PC-9 (cell line): Measurements from ENCODE around the gene CDH13. TPM values are rescaled to one million over a fixed set of nuclear protein-coding genes. Genes with fewer than 3 reads are reported as not detected.

ENCODE experiments used
- BruUV-seq: library from RNA; stranded (reverse); fragments of 400-500 nt; replicated peaks from 2 replicates; lab custom pipeline; 2021; lab: Mats Ljungman, UMichigan
- CTCF ChIA-PET: fragments of 300-600 bp; sonication (Branson Sonifier 250); formaldehyde crosslinking; loops from one replicate; lab custom pipeline; 2022; ENCODE audit warnings: antibody characterized with exemption; lab: Charles Lee
- POLR2A ChIA-PET: fragments of 300-600 bp; sonication (Branson Sonifier 250); formaldehyde crosslinking; loops from one replicate; lab custom pipeline; 2022; ENCODE audit warnings: antibody characterized with exemption; ENCODE audit not compliant: unreplicated experiment; lab: Charles Lee
- DNase-seq, 2 experiments: peaks; one replicate each; pipeline versions ENCODE4 v3.0.0 to v3.0.0-alpha.2; 2015 to 2022; ENCODE audit warnings: mixed read lengths in 1 of 2
- H2AFZ ChIP-seq: fragments of 200-600 bp; sonication (generic); 2 replicates; pipeline ENCODE4 v1.8.1; 2017; ENCODE audit warnings: antibody characterized with exemption
- H3F3A ChIP-seq: fragments of 200-600 bp; sonication (generic); 2 replicates; pipeline ENCODE4 v1.8.1; 2017; ENCODE audit warnings: antibody characterized with exemption, mild to moderate bottlenecking, low read depth; ENCODE audit not compliant: insufficient read depth
- H3K27ac ChIP-seq: fragments of 200-600 bp; sonication (generic); 2 replicates; pipeline ENCODE4 v1.6.1; 2016; ENCODE audit warnings: mixed run types
- H3K27me3 ChIP-seq: fragments of 200-600 bp; sonication (generic); 2 replicates; pipeline ENCODE4 v1.6.1; 2016; ENCODE audit warnings: low read depth, mixed run types; ENCODE audit not compliant: insufficient read depth
- H3K36me3 ChIP-seq: fragments of 200-600 bp; sonication (generic); 2 replicates; pipeline ENCODE4 v1.6.1; 2016; ENCODE audit warnings: low read depth, mixed run types
- H3K4me1 ChIP-seq: fragments of 200-600 bp; sonication (generic); replicated peaks from 2 replicates; pipeline ENCODE4 v1.6.1; 2016; ENCODE audit warnings: mixed run types; ENCODE audit not compliant: insufficient read depth
- H3K4me2 ChIP-seq: fragments of 200-600 bp; sonication (generic); 2 replicates; pipeline ENCODE4 v1.6.1; 2017; ENCODE audit warnings: mixed run types
- H3K4me3 ChIP-seq: fragments of 200-600 bp; sonication (generic); 2 replicates; pipeline ENCODE4 v1.6.1; 2016; ENCODE audit warnings: mixed run types
- H3K79me2 ChIP-seq: fragments of 200-600 bp; sonication (generic); 2 replicates; pipeline ENCODE4 v1.6.1; 2017; ENCODE audit warnings: low read depth, mixed run types
- H3K9me2 ChIP-seq: fragments of 200-600 bp; sonication (generic); 2 replicates; pipeline ENCODE4 v1.8.1; 2017; ENCODE audit warnings: mild to moderate bottlenecking; ENCODE audit not compliant: insufficient read depth
- H3K9me3 ChIP-seq: fragments of 200-600 bp; sonication (generic); 2 replicates; pipeline ENCODE4 v1.8.1; 2016; ENCODE audit warnings: low read depth; ENCODE audit not compliant: insufficient read depth
- H4K20me1 ChIP-seq: fragments of 200-600 bp; sonication (generic); 2 replicates; pipeline ENCODE4 v1.8.1; 2017; ENCODE audit not compliant: insufficient read depth
- CTCF ChIP-seq: fragments of 200-600 bp; sonication (generic); conservative IDR thresholded peaks from 2 replicates; pipeline ENCODE4 v1.6.1; 2017; ENCODE audit warnings: mixed run types, antibody characterized with exemption, mild to moderate bottlenecking, moderate library complexity
- EZH2 ChIP-seq: fragments of 200-600 bp; sonication (generic); IDR thresholded peaks from 2 replicates; pipeline ENCODE4 v1.8.0; 2017; ENCODE audit warnings: antibody characterized with exemption, low read depth
- intact Hi-C: fragments of 100-400 bp; cut with micrococcal nuclease; formaldehyde crosslinking; loops from one replicate; pipeline ENCODE4 v1.10.0; 2022; ENCODE audit not compliant: unreplicated experiment
- total RNA-seq: library from RNA; stranded (reverse); gene quantifications from 2 replicates; pipeline ENCODE4 v1.2.3, GENCODE V29; 2021

CDH13 gene
- total RNA-seq, 1 experiment from 2014 or later = 0.24 TPM

- Histone ChIP-seq H3K4me1 (no peaks in the 10 kb centered on the region), H3K36me3 (no peaks in the 10 kb centered on the region), H4K20me1 (no peaks in the 10 kb centered on the region), H3F3A (no peaks in the 10 kb centered on the region), H3K9me3 (no peaks in the 10 kb centered on the region; the same call in 1 of the 2 replicates), H3K4me2 (no peak overlapping the region), H3K27ac (no peak overlapping the region), H2AFZ (no peak overlapping the region), H3K79me2 (no peaks in the 10 kb centered on the region), H3K27me3 (peaks cover 33% of the 10 kb centered on the region), H3K4me3 (no peak overlapping the region), H3K9me2 (no peaks in the 10 kb centered on the region)
- DNase-seq = no peak
- no peak for TF ChIP-seq CTCF
- TF ChIP-seq EZH2 = no peak
- ChIA-PET CTCF (no interaction called here), POLR2A (no interaction called here)
- no TSS peak for BruUV-seq
- intact Hi-C loops = no loop called here
These were observed 952.7 kb downstream of the CDH13 start for GRCh38 chr16:83579436-83579835.

DNA sequence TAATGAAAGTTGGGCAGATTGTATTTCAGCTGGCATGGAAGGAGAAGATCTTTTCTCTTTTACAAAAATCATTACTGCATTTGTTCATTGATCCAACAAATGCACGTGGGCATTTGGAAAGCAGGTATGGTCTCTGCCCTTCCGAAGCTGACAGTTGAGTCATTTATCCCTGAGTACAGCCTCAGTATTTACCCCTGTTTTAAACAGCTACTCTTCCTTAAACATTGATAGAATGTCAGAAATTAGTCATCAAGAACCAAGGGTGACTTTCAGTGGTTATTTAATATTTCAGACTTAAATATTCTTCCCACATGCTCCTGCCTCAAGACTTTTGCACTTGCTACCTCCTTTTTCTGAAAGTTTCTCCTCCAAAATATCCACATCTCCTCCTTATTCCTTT, 954.3 kb downstream of the CDH13 start:
- POLR2A ChIA-PET = no interaction called here
- intact Hi-C loops = no loop called here
- Histone ChIP-seq H3F3A (no peaks in the 10 kb centered on the region), H3K79me2 (no peaks in the 10 kb centered on the region), H3K9me2 (no peaks in the 10 kb centered on the region), H3K36me3 (no peaks in the 10 kb centered on the region), H3K4me2 (no peak overlapping the region), H2AFZ (no peak overlapping the region), H3K4me3 (no peak overlapping the region), H4K20me1 (no peaks in the 10 kb centered on the region), H3K4me1 (no peaks in the 10 kb centered on the region), H3K27ac (no peak overlapping the region), H3K9me3 (no peaks in the 10 kb centered on the region), H3K27me3 (peaks cover 38% of the 10 kb centered on the region)
- DNase-seq = no peak
- CTCF ChIA-PET = interaction anchor here (0.7 kb wide), 1 partner anchor 63 kb away, joined by 3 read pairs; no protein-coding TSS in a partner anchor
- no peak for TF ChIP-seq CTCF
- no peak for TF ChIP-seq EZH2
- no TSS peak for BruUV-seq

- POLR2A ChIA-PET = no interaction called here
- Histone ChIP-seq H3K79me2 (no peaks in the 10 kb centered on the region), H3K4me2 (no peak overlapping the region), H2AFZ (no peak overlapping the region), H3K36me3 (no peaks in the 10 kb centered on the region), H3K9me2 (no peaks in the 10 kb centered on the region), H3F3A (no peaks in the 10 kb centered on the region), H4K20me1 (no peaks in the 10 kb centered on the region), H3K27me3 (peaks cover 48% of the 10 kb centered on the region), H3K9me3 (no peaks in the 10 kb centered on the region), H3K4me3 (no peak overlapping the region), H3K27ac (no peak overlapping the region), H3K4me1 (no peaks in the 10 kb centered on the region)
- DNase-seq = no peak
- CTCF ChIA-PET = no interaction called here
- TF ChIP-seq CTCF (no peak), EZH2 (no peak)
- intact Hi-C loops = no loop called here
- BruUV-seq = no TSS peak
These were observed 955.4 kb downstream of the CDH13 start for GRCh38 chr16:83581994-83582747.
